Adrenal gland (tissue), 19 donors: ENCODE results near the gene RAD51D. TPM values are rescaled to one million over a fixed set of nuclear protein-coding genes. Genes with fewer than 3 reads are reported as not detected.
A peak's percentile ranks its signal among the peaks of the same experiment; 100 is the strongest.

Experiments
- DNase-seq, 7 donors: peaks; one replicate each; pipeline ENCODE4 v3.0.0-alpha.2; 2019 to 2020
- H3K27ac ChIP-seq, 5 donors: fragments of 200-600 bp; sonication (generic) in 4 of 5; 1 replicate in 3 of 5; 2 replicates in 2 of 5; pipeline versions ENCODE4 v1.5.1 to v1.8.0; 2016 to 2020; ENCODE audit warnings: mild to moderate bottlenecking in 1 of 5
- H3K27me3 ChIP-seq: fragments of 200-600 bp; 2 replicates; pipeline ENCODE4 v1.8.0; 2021
- H3K36me3 ChIP-seq, 2 donors: fragments of 200-600 bp; replicated peaks in 1 of 2; 1 replicate in 1 of 2; 2 replicates in 1 of 2; pipeline versions ENCODE4 v1.5.1 to v1.8.0; 2018 to 2022
- H3K4me1 ChIP-seq, 2 donors: fragments of 200-600 bp; replicated peaks in 1 of 2; 1 replicate in 1 of 2; 2 replicates in 1 of 2; pipeline versions ENCODE4 v1.5.1 to v1.8.0; 2018 to 2021
- H3K4me3 ChIP-seq, 4 donors: fragments of 200-600 bp; sonication (generic) in 3 of 4; one replicate each; pipeline ENCODE4 v1.5.1; 2016 to 2018
- H3K9me3 ChIP-seq, 3 donors: fragments of 200-600 bp; sonication (generic) in 1 of 3; replicated peaks in 1 of 3; 1 replicate in 2 of 3; 2 replicates in 1 of 3; pipeline versions ENCODE4 v1.5.1 to v1.8.0; 2016 to 2021
- CTCF ChIP-seq, 6 experiments: fragments of 450-650 bp in 4 of 6; fragments of 200-600 bp in 2 of 6; sonication (generic) in 1 of 6; IDR thresholded peaks; 1 replicate in 5 of 6; 2 replicates in 1 of 6; pipeline versions ENCODE4 v1.5.1 to v1.8.0; 2016 to 2021; ENCODE audit warnings: antibody characterized with exemption in 6 of 6, mild to moderate bottlenecking in 2 of 6, moderate library complexity in 1 of 6
- POLR2A ChIP-seq, 2 donors: fragments of 450-650 bp; IDR thresholded peaks; one replicate each; pipeline ENCODE4 v1.6.1; 2017; ENCODE audit warnings: antibody characterized with exemption in 2 of 2, mild to moderate bottlenecking in 2 of 2, moderate library complexity in 1 of 2
- WGBS, 4 donors: extraction: QIAGEN DNeasy Blood & Tissue Kit in 2 of 4; methylation state at CpG; one replicate each; pipeline versions ENCODE4 v1.1.5 to v1.1.7; 2013 to 2017; 5-methylcytosine and 5-hydroxymethylcytosine counted together
- intact Hi-C, 2 donors: fragments of 100-400 bp; cut with DNase I; formaldehyde crosslinking; loops; one replicate each; pipeline versions ENCODE4 v1.14.1 to v1.15.0; 2022 to 2023
- long read RNA-seq, 10 donors: library from polyadenylated mRNA in 3 of 10; unstranded in 2 of 10; stranded (forward) in 1 of 10; transcript quantifications; one replicate each; pipeline ENCODE4 v2.0.0 and lab custom pipeline, GENCODE V29; 2021 to 2026
- polyA plus RNA-seq, 3 donors: library from polyadenylated mRNA; stranded (reverse); fragments of 200-250 nt in 2 of 3; fragments of 350-450 nt in 1 of 3; fragmentation: Illumina TruSeq in 1 of 3; extraction: RNeasy Lipid Tissue Mini Kit (QIAGEN cat#74804) in 1 of 3; gene quantifications; one replicate each; pipeline ENCODE4 v1.2.3, GENCODE V29; 2013 to 2014
- total RNA-seq, 9 donors: library from RNA; depleted of rRNA in 4 of 9; stranded (reverse); fragments of >200 nt in 4 of 9; fragments of 120-200 nt in 1 of 9; fragmentation: NEBNext Ultra II Directional in 1 of 9; extraction: Animal tissue kit (Norgen Biotek cat#: 25700) in 1 of 9; gene quantifications; one replicate each; pipeline versions ENCODE4 v1.1.0 to v1.2.4, GENCODE V29; 2013 to 2023
- donor health status: healthy with polysubstance abuse.
- donor health status: Bipolar disorder and iron deficiency.
- donor health status: DM: yes; HTN: yes; CAD: no.
- donor health status: DM: no; HTN: no; CAD: no.
- donor health status: DM: no; HTN: no; CAD: no.
- donor health status: DM: yes; HTN: yes; CAD: no.

Gene RAD51D
- total RNA-seq: 10 to 100 TPM in 4 of 9 donors, 1 to 10 TPM in 5; 3.3 to 14.3 (median 8.7) TPM
- 1 to 10 TPM; 3.5 to 5.3 (median 3.7) TPM for polyA plus RNA-seq
- long read RNA-seq, donor 1, full-length matches to known transcripts: 2 of 2 reads
- long read RNA-seq, donor 1, partial matches to known transcripts: 0 of 2 reads
- long read RNA-seq, donor 1, other reads (novel, unspliced or antisense): 0 of 2 reads
- long read RNA-seq, donor 2: 0 reads
- long read RNA-seq, donor 3, partial matches to known transcripts: 0 of 1 reads
- long read RNA-seq, donor 3, other reads (novel, unspliced or antisense): 0 of 1 reads
- long read RNA-seq, donor 4, full-length matches to known transcripts: 4 of 4 reads
- long read RNA-seq, donor 4, partial matches to known transcripts: 0 of 4 reads
- long read RNA-seq, donor 4, other reads (novel, unspliced or antisense): 0 of 4 reads
- long read RNA-seq, donor 5, full-length matches to known transcripts: 17 of 21 reads
- long read RNA-seq, donor 5, partial matches to known transcripts: 1 of 21 reads
- long read RNA-seq, donor 5, other reads (novel, unspliced or antisense): 3 of 21 reads
- long read RNA-seq, donor 6, full-length matches to known transcripts: 2 of 2 reads
- long read RNA-seq, donor 6, partial matches to known transcripts: 0 of 2 reads
- long read RNA-seq, donor 6, other reads (novel, unspliced or antisense): 0 of 2 reads
- long read RNA-seq, donor 7: 0 reads
- long read RNA-seq, donor 8, full-length matches to known transcripts: 4 of 4 reads
- long read RNA-seq, donor 8, partial matches to known transcripts: 0 of 4 reads
- long read RNA-seq, donor 8, other reads (novel, unspliced or antisense): 0 of 4 reads
- long read RNA-seq, donor 9, partial matches to known transcripts: 0 of 1 reads
- long read RNA-seq, donor 9, other reads (novel, unspliced or antisense): 0 of 1 reads
- long read RNA-seq, donor 10, partial matches to known transcripts: 0 of 1 reads
- long read RNA-seq, donor 10, other reads (novel, unspliced or antisense): 0 of 1 reads

GRCh38 chr17:35119370-35120165, at the start of gene RAD51D:
TSS of gene RAD51D (minus strand) at chr17:35119860. CDS start at chr17:35119613, 247 bp downstream.
- peaks cover 7 to 12% of the 10 kb centered on the region in 2 donors for H3K4me1 ChIP-seq
- peak within 1 kb of the TSS in 3 of 5 donors; percentile 38 to 67 (median 43) for H3K27ac ChIP-seq
- no peaks in the 10 kb centered on the region for H3K27me3 ChIP-seq
- peak; percentile 58 to 80 (median 70) for DNase-seq
- TF ChIP-seq POLR2A (IDR thresholded peaks at IDR 0.05): peak; percentile 19 to 25
- TF ChIP-seq CTCF (IDR thresholded peaks at IDR 0.05): peak; percentile 48 to 98 (median 82)
- 0 to 1% (median 1%) methylated on average over 6 to 72 of the region's 72 CpGs for WGBS, 4 donors
- no peaks in the 10 kb centered on the region for H3K36me3 ChIP-seq
- intact Hi-C loops: loop anchor here (5.0 to 10.0 kb wide), 4 partner anchors 122 to 702 kb away; no protein-coding TSS in a partner anchor
- peak within 1 kb of the TSS; percentile 12 to 83 (median 78) for H3K4me3 ChIP-seq
- no peaks in the 10 kb centered on the region for H3K9me3 ChIP-seq

GRCh38 chr17:35167666-35168065, 48.0 kb upstream of the RAD51D start:
- TF ChIP-seq CTCF (IDR thresholded peaks at IDR 0.05) (no peak), POLR2A (IDR thresholded peaks at IDR 0.05) (no peak)
- H3K9me3 ChIP-seq: no peaks in the 10 kb centered on the region
- H3K36me3 ChIP-seq: no peaks in the 10 kb centered on the region
- H3K27me3 ChIP-seq: no peaks in the 10 kb centered on the region
- H3K27ac ChIP-seq: no peak overlapping the region
- WGBS, 4 donors: 60 to 86% (median 69%) methylated on average over 1 of the region's 1 CpG
- intact Hi-C loops: loop anchor here in 1 of 2 donors (10.0 kb wide), 2 partner anchors 147 to 577 kb away; no protein-coding TSS in a partner anchor
- H3K4me3 ChIP-seq: no peak overlapping the region
- H3K4me1 ChIP-seq: no peaks in the 10 kb centered on the region
- no peak for DNase-seq

DNA sequence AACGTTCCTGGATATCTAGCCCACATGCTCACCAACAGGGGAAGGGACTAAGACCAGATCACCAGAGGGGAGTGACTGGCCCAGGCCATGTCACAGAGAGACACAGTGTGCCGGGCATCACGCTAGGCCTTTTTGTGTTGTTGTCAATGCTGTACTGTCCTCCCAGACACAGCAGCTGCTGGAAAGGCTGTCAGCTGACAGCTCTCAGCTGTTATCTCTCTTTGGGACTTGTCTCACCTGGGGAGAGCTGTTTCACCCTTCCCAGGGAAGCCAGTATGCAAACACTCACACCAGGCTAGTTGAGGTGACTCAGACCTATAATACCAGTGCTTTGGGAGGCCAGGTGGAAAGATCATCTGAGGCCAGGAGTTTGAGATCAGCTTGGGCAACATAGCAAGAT, 47.4 kb upstream of the RAD51D start:
- no peak overlapping the region for H3K27ac ChIP-seq
- no peaks in the 10 kb centered on the region for H3K4me1 ChIP-seq
- intact Hi-C loops: loop anchor here in 1 of 2 donors (10.0 kb wide), 2 partner anchors 148 to 578 kb away; no protein-coding TSS in a partner anchor
- H3K27me3 ChIP-seq: no peaks in the 10 kb centered on the region
- 49 to 61% (median 51%) methylated on average over 1 to 3 of the region's 3 CpGs for WGBS, 4 donors
- no peak overlapping the region for H3K4me3 ChIP-seq
- no peaks in the 10 kb centered on the region for H3K9me3 ChIP-seq
- DNase-seq: no peak
- H3K36me3 ChIP-seq: no peaks in the 10 kb centered on the region
- TF ChIP-seq CTCF (IDR thresholded peaks at IDR 0.05) (no peak), POLR2A (IDR thresholded peaks at IDR 0.05) (no peak)
